B cell (primary cell): Measurements from ENCODE around the gene FADS6. TPM values are rescaled to one million over a fixed set of nuclear protein-coding genes. Genes with fewer than 3 reads are reported as not detected.

ENCODE experiments used
- ATAC-seq: fragments of 200-7000 bp; cut with Tn5 transposase; one replicate; pipeline ENCODE4 v1.10.0; 2021; ENCODE audit warnings: low read depth, mild to moderate bottlenecking, moderate number of reproducible peaks, moderate library complexity
- CTCF ChIA-PET: fragments of 350-600 bp; sonication (Branson Sonifier 250); formaldehyde crosslinking; loops from one replicate; lab custom pipeline; 2021; ENCODE audit warnings: antibody characterized with exemption, inconsistent platforms; lab: Charles Lee
- POLR2A ChIA-PET: fragments of 350-600 bp; sonication (Branson Sonifier 250); formaldehyde crosslinking; loops from one replicate; lab custom pipeline; 2021; ENCODE audit warnings: antibody characterized with exemption; lab: Charles Lee
- DNase-seq: peaks from one replicate; pipeline ENCODE4 v3.0.0; 2013
- H2AFZ ChIP-seq: 2 replicates; pipeline ENCODE4 v1.6.1; 2012; ENCODE audit warnings: mild to moderate bottlenecking, low read depth, low read length; ENCODE audit not compliant: insufficient read depth, poor library complexity, severe bottlenecking
- H3K27ac ChIP-seq, 2 donors: 1 replicate in 1 of 2; 2 replicates in 1 of 2; pipeline ENCODE4 v1.5.1; 2012 to 2013; ENCODE audit warnings: low read length in 2 of 2, mild to moderate bottlenecking in 2 of 2, moderate library complexity in 1 of 2
- H3K27me3 ChIP-seq, 4 experiments: fragments of 200-600 bp in 1 of 4; sonication (generic) in 1 of 4; replicated peaks in 1 of 4; 1 replicate in 2 of 4; 2 replicates in 2 of 4; pipeline versions ENCODE4 v1.6.1 to v1.7.0; 2013 to 2016; ENCODE audit warnings: low read length in 3 of 4, mild to moderate bottlenecking in 2 of 4, mixed read lengths in 1 of 4, moderate library complexity in 1 of 4; ENCODE audit not compliant: insufficient read depth in 4 of 4, control insufficient read depth in 3 of 4; ENCODE audit errors: control extremely low read depth in 1 of 4
- H3K36me3 ChIP-seq, 2 experiments: replicated peaks in 1 of 2; 1 replicate in 1 of 2; 2 replicates in 1 of 2; pipeline versions ENCODE4 v1.6.1 to v1.7.1; 2013; ENCODE audit warnings: low read length in 1 of 2; ENCODE audit not compliant: insufficient read depth in 2 of 2, control insufficient read depth in 1 of 2; ENCODE audit errors: control extremely low read depth in 1 of 2, extremely low read depth in 1 of 2
- H3K4me1 ChIP-seq, 2 donors: fragments of 200-600 bp in 1 of 2; sonication (generic) in 1 of 2; 1 replicate in 1 of 2; 2 replicates in 1 of 2; pipeline versions ENCODE4 v1.5.1 to v1.6.1; 2013 to 2017; ENCODE audit warnings: low read length in 2 of 2; ENCODE audit not compliant: control insufficient read depth in 2 of 2, insufficient read depth in 2 of 2
- H3K4me2 ChIP-seq: replicated peaks from 2 replicates; pipeline ENCODE3; 2012; ENCODE audit warnings: mild to moderate bottlenecking, low read depth, low read length; ENCODE audit not compliant: poor library complexity, severe bottlenecking
- H3K4me3 ChIP-seq, 5 experiments: fragments of 200-600 bp in 1 of 5; sonication (generic) in 1 of 5; 1 replicate in 3 of 5; 2 replicates in 2 of 5; pipeline versions ENCODE4 v1.5.1 to v1.7.0; 2011 to 2016; ENCODE audit warnings: low read length in 4 of 5, mild to moderate bottlenecking in 4 of 5, low read depth in 2 of 5, control low read depth in 1 of 5, moderate library complexity in 1 of 5; ENCODE audit not compliant: insufficient read depth in 1 of 5; ENCODE audit errors: control extremely low read depth in 1 of 5, extremely low read depth in 1 of 5
- H3K79me2 ChIP-seq: fragments of 200-600 bp; sonication (generic); one replicate; pipeline ENCODE4 v1.6.0; 2016; ENCODE audit warnings: low read length; ENCODE audit not compliant: control insufficient read depth, insufficient read depth
- H3K9ac ChIP-seq: fragments of 200-600 bp; sonication (generic); 2 replicates; pipeline ENCODE4 v1.6.1; 2017; ENCODE audit warnings: mild to moderate bottlenecking, low read length, moderate library complexity
- H3K9me3 ChIP-seq, 3 donors: one replicate each; pipeline versions ENCODE4 v1.6.1 to v1.7.1; 2013; ENCODE audit warnings: low read length in 2 of 3; ENCODE audit not compliant: control insufficient read depth in 2 of 3, insufficient read depth in 1 of 3; ENCODE audit errors: control extremely low read depth in 1 of 3
- H4K20me1 ChIP-seq: 2 replicates; pipeline ENCODE4 v1.6.0; 2012; ENCODE audit warnings: mild to moderate bottlenecking, low read length; ENCODE audit not compliant: insufficient read depth, control insufficient read depth, poor library complexity, severe bottlenecking
- H3K27ac Mint-ChIP-seq: one replicate; pipeline ENCODE4 v1.8.0; 2021; ENCODE audit warnings: mixed read lengths
- H3K27me3 Mint-ChIP-seq: one replicate; pipeline ENCODE4 v1.8.0; 2021; ENCODE audit warnings: mixed read lengths
- H3K4me1 Mint-ChIP-seq: one replicate; pipeline ENCODE4 v1.8.0; 2021; ENCODE audit warnings: mixed read lengths
- H3K4me3 Mint-ChIP-seq: one replicate; pipeline ENCODE4 v1.8.0; 2021; ENCODE audit warnings: mixed read lengths
- H3K9me3 Mint-ChIP-seq: one replicate; pipeline ENCODE4 v1.8.0; 2022; ENCODE audit warnings: mixed read lengths; ENCODE audit not compliant: insufficient read depth
- EZH2 ChIP-seq: IDR thresholded peaks from 2 replicates; pipeline ENCODE4 v1.6.1; 2012; ENCODE audit warnings: borderline replicate concordance, low read depth, mild to moderate bottlenecking, moderate library complexity, low read length; ENCODE audit not compliant: insufficient read depth, poor library complexity, severe bottlenecking
- WGBS: methylation state at CpG from one replicate; pipeline ENCODE4 v1.1.5; 2013; ENCODE audit warnings: missing lambda C conversion rate; ENCODE audit not compliant: insufficient coverage; 5-methylcytosine and 5-hydroxymethylcytosine counted together
- intact Hi-C: fragments of 100-400 bp; cut with micrococcal nuclease; formaldehyde crosslinking; loops from one replicate; pipeline ENCODE4 v1.10.0; 2022
- polyA plus RNA-seq: library from polyadenylated mRNA; depleted of rRNA; stranded (reverse); fragments of >200 nt; gene quantifications from 2 replicates; pipeline ENCODE4 v1.2.3, GENCODE V29; 2012
- total RNA-seq, 2 donors: library from RNA; stranded (reverse); fragments of 120-200 nt in 1 of 2; gene quantifications; 1 replicate in 1 of 2; 2 replicates in 1 of 2; pipeline versions ENCODE4 v1.2.3 to v1.2.4, GENCODE V29; 2013 to 2022
- TF ChIP-seq, protein P1 (sequence below): fragments of 200-600 bp; IDR thresholded peaks from one replicate; pipeline ENCODE4 v1.8.0; 2022; ENCODE audit warnings: antibody characterized with exemption, mild to moderate bottlenecking

FADS6 gene
- total and polyA plus RNA-seq, 2 donors (not counting 1 experiment from before 2014, with no cell fraction given): not detected

- DNase-seq (no peak), ATAC-seq (no peak)
- peaks cover 0 to 57% (median 16%) of the 10 kb centered on the region in 4 experiments for H3K27me3 ChIP-seq
- H3K4me1 ChIP-seq: no peaks in the 10 kb centered on the region
- no peaks in the 10 kb centered on the region for H3K9me3 Mint-ChIP-seq
- H3K4me2 ChIP-seq: peak within 1 kb of the TSS; percentile 19
- no peaks in the 10 kb centered on the region for H4K20me1 ChIP-seq
- H3K27me3 Mint-ChIP-seq: peaks cover 64% of the 10 kb centered on the region
- POLR2A ChIA-PET: no interaction called here
- no peak within 1 kb of the TSS for H2AFZ ChIP-seq
- no peak within 1 kb of the TSS for H3K27ac ChIP-seq
- no peak within 1 kb of the TSS for H3K27ac Mint-ChIP-seq
- peaks cover 0 to 2% (median 0%) of the 10 kb centered on the region in 3 donors for H3K9me3 ChIP-seq
- no peaks in the 10 kb centered on the region for H3K79me2 ChIP-seq
- H3K4me1 Mint-ChIP-seq: no peaks in the 10 kb centered on the region
- TF ChIP-seq, protein P1, sequence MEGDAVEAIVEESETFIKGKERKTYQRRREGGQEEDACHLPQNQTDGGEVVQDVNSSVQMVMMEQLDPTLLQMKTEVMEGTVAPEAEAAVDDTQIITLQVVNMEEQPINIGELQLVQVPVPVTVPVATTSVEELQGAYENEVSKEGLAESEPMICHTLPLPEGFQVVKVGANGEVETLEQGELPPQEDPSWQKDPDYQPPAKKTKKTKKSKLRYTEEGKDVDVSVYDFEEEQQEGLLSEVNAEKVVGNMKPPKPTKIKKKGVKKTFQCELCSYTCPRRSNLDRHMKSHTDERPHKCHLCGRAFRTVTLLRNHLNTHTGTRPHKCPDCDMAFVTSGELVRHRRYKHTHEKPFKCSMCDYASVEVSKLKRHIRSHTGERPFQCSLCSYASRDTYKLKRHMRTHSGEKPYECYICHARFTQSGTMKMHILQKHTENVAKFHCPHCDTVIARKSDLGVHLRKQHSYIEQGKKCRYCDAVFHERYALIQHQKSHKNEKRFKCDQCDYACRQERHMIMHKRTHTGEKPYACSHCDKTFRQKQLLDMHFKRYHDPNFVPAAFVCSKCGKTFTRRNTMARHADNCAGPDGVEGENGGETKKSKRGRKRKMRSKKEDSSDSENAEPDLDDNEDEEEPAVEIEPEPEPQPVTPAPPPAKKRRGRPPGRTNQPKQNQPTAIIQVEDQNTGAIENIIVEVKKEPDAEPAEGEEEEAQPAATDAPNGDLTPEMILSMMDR: no peak
- peak; percentile 37 for TF ChIP-seq EZH2
- CTCF ChIA-PET: interaction anchor here (1.3 kb wide), 1 partner anchor 25 kb away, joined by 3 read pairs; no protein-coding TSS in a partner anchor
- no peak within 1 kb of the TSS for H3K4me3 ChIP-seq
- H3K36me3 ChIP-seq: no peaks in the 10 kb centered on the region
- no peak within 1 kb of the TSS for H3K9ac ChIP-seq
- 10% methylated on average over 68 of the region's 78 CpGs for WGBS
- intact Hi-C loops: no loop called here
- no peak within 1 kb of the TSS for H3K4me3 Mint-ChIP-seq
These were observed 42.4 kb upstream of the FADS6 start, which contains the start of gene OTOP3 for GRCh38 chr17:74935585-74936469. TSS of gene OTOP3 (plus strand) at chr17:74935898. CDS start at chr17:74935922, 24 bp downstream.

- Mint-ChIP-seq H3K27ac (no peak overlapping the region), H3K27me3 (peaks cover 68% of the 10 kb centered on the region), H3K4me3 (no peak overlapping the region), H3K9me3 (no peaks in the 10 kb centered on the region), H3K4me1 (no peaks in the 10 kb centered on the region)
- no peak overlapping the region for H3K27ac ChIP-seq
- DNase-seq: no peak
- no peaks in the 10 kb centered on the region for H3K4me1 ChIP-seq
- peaks cover 0 to 54% (median 16%) of the 10 kb centered on the region in 4 experiments for H3K27me3 ChIP-seq
- no peak for ATAC-seq
- H3K79me2 ChIP-seq: no peaks in the 10 kb centered on the region
- no peak for TF ChIP-seq EZH2
- TF ChIP-seq, protein P1: no peak
- ChIA-PET CTCF (interaction anchor here (1.3 kb wide), 1 partner anchor 26 kb away, joined by 3 read pairs; no protein-coding TSS in a partner anchor), POLR2A (no interaction called here)
- H3K4me2 ChIP-seq: no peak overlapping the region
- no peak overlapping the region for H2AFZ ChIP-seq
- H4K20me1 ChIP-seq: no peaks in the 10 kb centered on the region
- intact Hi-C loops: no loop called here
- H3K4me3 ChIP-seq: no peak overlapping the region
- no peak overlapping the region for H3K9ac ChIP-seq
- H3K9me3 ChIP-seq: peaks cover 0 to 2% (median 0%) of the 10 kb centered on the region in 3 donors
- no peaks in the 10 kb centered on the region for H3K36me3 ChIP-seq
- WGBS: 88% methylated on average over 2 of the region's 3 CpGs
These were observed 41.6 kb upstream of the FADS6 start for GRCh38 chr17:74935048-74935447.
